GM19438 (cell line): ENCODE measurements around the gene CASZ1.

ENCODE experiments used
- ATAC-seq: cut with Tn5 transposase; IDR thresholded peaks from one replicate; pipeline ENCODE4 v1.9.1; 2021; ENCODE audit warnings: low read depth; ENCODE audit not compliant: unreplicated experiment

Gene CASZ1

DNA sequence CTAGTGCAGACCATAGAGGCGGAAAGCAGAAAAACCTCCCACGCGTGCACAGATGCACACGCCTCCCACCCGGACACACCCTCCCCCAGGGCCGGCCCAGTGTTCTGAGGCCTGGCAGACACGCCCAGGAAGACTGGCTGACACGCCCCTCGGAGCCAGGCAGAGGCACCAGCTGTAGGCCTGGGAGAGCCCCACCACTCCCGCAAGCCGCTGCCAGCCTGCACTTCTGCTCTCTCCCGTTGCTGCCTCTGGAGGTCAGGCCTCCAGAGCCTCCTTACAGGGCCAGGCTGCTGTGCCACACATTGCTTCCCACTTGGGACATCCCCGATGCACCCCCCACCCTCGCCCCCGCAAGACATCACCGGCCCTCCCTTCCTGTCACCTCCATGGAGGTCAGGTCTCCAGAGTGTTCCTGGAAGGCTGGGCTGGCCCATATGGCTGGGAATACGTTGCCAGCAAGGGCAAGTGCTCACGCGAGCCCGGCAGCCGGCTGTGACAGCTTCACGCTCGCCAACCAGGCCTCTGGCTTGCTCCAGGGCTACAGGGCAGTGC is 40.4 kb downstream of the CASZ1 start:
- ATAC-seq, result no peak

DNA sequence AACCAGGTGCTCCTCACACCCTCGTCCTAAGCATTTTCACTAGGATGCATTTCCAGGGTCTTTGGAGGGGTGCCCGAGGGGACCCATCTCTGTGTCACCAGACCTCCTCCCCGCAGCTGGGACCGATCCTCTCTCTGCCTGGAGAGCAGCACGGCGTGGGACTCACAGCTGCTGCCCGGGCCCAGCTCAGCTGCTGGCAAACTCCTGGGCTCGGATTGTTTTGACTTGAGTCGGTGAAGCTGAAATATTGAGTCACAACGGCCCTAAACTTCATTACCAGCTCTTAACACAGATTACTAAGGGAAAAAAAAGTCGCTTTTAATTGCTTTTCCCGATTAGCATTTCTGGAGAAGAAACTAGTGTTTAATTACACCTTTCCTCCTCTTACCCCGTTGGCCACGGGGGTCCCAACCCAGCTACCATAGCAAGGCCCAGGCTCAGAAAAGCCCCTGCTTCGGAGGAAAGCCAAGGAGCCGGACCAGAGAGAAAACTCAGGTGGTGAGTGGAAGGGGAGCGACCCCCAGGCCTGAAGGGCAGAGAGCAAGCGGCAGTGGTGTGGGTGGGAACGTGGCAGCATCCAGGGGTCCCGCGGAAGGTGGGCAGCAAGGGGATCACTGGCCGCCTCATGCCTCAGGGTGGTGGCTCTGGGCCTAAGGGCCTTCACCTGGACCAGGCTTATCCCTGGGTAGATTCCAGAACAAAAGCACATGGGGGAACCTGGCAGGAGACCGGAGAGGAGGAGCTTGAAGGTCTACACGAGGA is 41.7 kb downstream of the CASZ1 start:
- ATAC-seq, result no peak

DNA sequence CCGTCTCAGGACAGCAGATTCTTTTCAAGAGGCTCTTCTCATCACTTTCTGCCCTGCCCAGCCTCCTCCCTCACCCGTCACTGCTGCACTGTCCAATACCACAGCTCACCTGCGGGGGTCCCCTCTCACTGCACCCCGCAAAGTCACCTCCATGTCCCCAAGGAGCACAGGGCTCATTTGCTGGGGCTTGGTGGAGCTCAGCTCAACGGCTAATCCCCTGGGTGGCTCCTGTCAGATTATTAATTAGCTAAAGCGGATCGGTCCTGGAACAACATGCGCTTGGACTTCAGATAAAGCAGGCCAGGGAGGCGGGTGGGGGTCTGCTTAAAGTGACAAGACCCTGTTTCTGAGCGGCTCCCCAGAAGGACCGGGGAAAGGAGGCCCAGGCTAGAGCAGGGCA is 43.1 kb downstream of the CASZ1 start:
- no peak for ATAC-seq

GRCh38 chr1:10751561-10752085 is 44.8 kb downstream of the CASZ1 start:
- no peak for ATAC-seq

DNA sequence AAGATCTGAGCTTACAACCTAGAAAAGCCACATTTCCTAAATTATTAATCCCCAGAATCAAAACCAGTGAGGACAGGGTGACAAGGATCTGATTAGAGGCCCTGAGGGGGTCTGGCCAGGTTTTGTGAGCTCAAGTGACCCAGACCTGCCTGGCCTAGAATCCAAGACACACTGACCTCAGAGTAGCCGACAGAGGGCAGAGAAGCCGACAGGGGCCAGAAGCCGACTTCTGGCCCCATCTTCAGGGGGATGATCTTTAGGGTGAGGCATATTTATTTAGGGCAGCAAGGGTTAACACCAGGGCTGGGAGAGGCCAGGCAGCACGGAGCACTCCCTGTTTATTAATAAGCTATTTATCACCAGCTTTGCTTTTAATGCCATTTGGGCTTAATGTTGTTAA is 45.3 kb downstream of the CASZ1 start:
- no peak for ATAC-seq

- no peak for ATAC-seq
Measured at GRCh38 chr1:10745886-10746455, 50.5 kb downstream of the CASZ1 start.

- ATAC-seq, result no peak
Measured at GRCh38 chr1:10745383-10745782, 51.1 kb downstream of the CASZ1 start.

DNA sequence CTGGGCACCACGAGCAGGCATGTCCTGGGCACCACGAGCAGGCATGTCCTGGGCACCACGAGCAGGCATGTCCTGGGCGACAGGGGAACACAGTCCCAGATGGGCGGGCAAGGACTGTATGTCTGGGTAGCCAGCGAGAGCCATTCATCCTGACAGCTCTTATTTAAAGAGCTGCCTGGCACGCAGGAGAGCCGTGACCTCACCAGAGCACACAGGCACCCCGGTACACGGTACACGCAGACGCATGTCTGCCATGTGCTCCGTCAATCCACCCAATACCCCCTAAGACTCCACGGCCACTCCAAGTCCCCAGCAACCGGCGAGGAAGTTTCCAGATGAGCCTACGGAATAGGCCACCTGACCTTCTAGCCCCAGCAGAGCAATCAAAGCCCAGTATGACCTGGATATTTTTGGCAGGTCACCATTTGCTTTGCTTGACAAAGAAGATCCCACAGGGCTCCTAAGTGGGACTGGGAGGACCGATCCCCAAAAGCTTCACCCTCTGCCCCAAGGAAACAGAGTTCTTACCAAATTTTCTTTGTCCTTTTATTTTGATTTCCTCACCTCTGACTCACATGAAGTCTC is 51.7 kb downstream of the CASZ1 start:
- no peak for ATAC-seq

DNA sequence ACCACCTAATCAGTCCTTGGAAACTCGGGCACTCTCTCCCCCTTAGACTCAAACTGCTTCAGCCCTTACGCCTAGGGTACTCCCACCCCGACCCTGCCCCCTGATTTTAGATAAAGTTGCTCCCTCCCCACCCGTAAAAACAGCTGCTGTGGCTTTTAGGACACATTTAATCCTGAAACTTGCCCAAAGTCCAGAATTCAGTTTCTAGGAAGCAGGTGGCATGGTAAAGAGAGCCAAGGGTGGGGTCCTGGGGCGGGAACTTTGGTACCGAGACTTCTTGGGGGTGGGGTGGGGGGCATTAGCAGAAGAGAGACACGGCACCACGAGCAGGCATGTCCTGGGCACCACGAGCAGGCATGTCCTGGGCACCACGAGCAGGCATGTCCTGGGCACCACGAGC is 52.4 kb downstream of the CASZ1 start:
- ATAC-seq, result no peak

GRCh38 chr1:10741696-10742095 is 54.8 kb downstream of the CASZ1 start:
- ATAC-seq, result no peak

- ATAC-seq, result no peak
Measured at GRCh38 chr1:10740123-10740522, 56.3 kb downstream of the CASZ1 start.

GRCh38 chr1:10739589-10739988 is 56.9 kb downstream of the CASZ1 start:
- no peak for ATAC-seq

GRCh38 chr1:10738061-10739058 is 58.1 kb downstream of the CASZ1 start:
- no peak for ATAC-seq

DNA sequence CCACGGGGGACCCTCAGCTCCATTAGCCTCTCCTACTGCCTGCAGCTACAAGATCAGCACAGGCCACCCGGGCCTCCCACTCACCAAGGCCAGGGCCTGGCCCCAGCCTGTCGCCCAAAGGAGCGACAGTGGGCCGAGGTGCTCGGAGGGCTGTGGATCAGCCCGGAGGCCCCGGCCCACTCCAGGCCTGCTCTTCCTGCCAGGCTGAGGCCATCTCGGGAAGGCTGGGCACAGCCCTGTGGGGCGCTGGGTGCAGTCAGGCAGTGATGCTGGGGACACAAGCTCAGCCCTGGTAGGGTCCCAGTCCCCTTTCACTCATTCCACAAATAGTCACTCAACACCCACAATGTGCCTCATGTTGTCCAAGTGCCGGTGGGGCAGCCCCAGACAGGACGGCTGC is 58.8 kb downstream of the CASZ1 start:
- no peak for ATAC-seq

DNA sequence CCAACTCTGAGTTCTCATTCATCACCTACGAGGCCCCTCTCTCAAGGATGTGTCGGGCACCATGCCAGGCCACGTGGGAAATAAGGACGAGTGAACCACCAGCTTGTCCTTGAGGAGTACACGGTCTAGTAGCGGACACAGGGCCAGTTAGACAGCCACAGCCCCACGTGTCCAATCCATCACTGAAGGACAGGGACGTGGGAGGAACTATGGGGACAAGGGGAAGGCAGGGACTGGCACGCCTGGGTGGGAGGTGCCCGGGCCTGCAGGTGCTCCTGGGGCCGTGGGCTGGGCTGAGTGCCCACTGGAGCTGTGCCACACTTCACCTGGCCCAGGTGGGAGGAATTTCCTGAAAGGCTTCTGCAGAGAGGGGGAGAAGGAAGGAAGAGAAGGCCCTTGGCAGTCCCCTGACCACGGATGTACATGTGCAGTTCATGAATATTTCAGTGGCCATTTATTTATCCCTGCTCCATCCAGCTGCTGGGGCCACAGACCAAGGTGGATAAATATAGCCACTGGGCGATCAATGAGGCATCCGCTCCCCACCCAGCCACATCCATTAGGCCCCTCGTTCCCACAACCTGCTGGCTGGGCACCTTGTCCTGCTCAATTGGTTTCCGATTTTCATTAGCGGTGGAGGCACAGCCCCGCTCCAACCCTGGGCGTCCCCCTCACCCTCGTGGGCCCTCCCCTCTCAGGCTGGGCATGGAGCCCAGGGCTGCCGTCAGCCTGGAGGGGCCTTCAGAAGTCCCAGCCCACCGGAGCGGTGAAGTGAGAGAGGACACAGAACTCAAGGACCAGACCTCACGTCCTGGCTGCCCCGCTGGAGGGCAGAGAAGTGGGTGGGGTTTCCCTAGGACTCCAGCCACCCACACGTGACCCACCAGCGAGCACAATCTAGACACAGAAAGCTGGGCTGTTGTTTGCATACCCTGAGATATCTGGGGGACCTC is 59.5 kb downstream of the CASZ1 start:
- ATAC-seq, result no peak

DNA sequence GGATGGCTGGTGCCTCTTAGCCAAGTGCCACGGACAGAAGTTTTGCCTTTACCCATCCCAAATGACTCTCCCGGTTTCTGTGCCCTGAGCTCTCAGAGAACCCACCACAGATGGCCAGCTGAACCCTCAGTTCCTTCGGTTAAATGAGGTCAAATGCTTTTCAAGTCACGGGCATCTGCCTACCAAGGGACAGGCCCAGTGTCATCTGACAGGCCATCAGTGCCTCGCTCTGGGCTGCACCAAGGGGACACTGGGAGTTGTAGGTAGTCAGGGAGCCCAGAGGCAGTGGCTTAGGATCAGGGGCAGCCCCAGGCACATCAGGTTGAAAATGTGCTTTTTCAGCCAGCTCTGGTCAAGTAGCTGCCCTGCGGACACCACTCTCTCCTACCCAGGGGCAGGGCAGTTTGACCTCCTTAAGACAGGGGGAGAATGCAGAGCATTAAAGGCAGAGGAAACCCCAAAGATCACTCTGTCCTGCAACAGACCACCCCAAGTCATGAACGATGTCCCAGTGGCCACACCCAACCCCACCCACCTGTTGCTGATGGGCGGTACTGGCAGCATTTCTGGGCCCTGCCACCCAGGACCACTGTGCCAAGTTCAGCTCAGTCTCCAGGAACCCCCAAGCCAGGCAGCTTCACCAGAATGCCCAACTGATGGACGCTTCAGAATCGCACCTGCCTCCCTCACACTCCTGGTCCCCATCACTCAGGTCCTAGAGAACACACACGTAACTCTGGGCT is 60.7 kb downstream of the CASZ1 start:
- ATAC-seq, result no peak

- no peak for ATAC-seq
Measured at GRCh38 chr1:10734962-10735544, 61.4 kb downstream of the CASZ1 start.

- ATAC-seq, result no peak
Measured at GRCh38 chr1:10734375-10734774, 62.1 kb downstream of the CASZ1 start.
